Panc1 (cell line): Measurements from ENCODE around the gene MYT1. TPM values are rescaled to one million over a fixed set of nuclear protein-coding genes. Genes with fewer than 3 reads are reported as not detected.

Experiments used
- ATAC-seq: fragments of 200-7000 bp; cut with Tn5 transposase; 2 replicates; pipeline ENCODE4 v1.9.1; 2020; ENCODE audit warnings: mild to moderate bottlenecking, moderate library complexity
- BruUV-seq: library from RNA; stranded (reverse); fragments of 400-500 nt; replicated peaks from 2 replicates; lab custom pipeline; 2021; lab: Mats Ljungman, UMichigan
- CTCF ChIA-PET: fragments of 300-600 bp; sonication (Branson Sonifier 250); formaldehyde crosslinking; loops from one replicate; lab custom pipeline; 2022; ENCODE audit warnings: antibody characterized with exemption; lab: Charles Lee
- POLR2A ChIA-PET: fragments of 300-600 bp; sonication (Branson Sonifier 250); formaldehyde crosslinking; loops from one replicate; lab custom pipeline; 2022; ENCODE audit warnings: antibody characterized with exemption; lab: Charles Lee
- DNase-seq: peaks from one replicate; pipeline ENCODE4 v3.0.0-alpha.2; 2010; ENCODE audit warnings: low read depth, low spot score
- H3K27ac ChIP-seq: 2 replicates; pipeline ENCODE4 v1.5.1; 2011; ENCODE audit warnings: mild to moderate bottlenecking, low read length, inconsistent platforms
- H3K27me3 ChIP-seq: fragments of 200-500 bp; sonication (Bioruptor generic); 2 replicates; pipeline ENCODE4 v1.6.0; 2014; ENCODE audit warnings: low read length, inconsistent platforms; ENCODE audit not compliant: control insufficient read depth, insufficient read depth
- H3K36me3 ChIP-seq: fragments of 200-500 bp; sonication (Bioruptor generic); 2 replicates; pipeline ENCODE4 v1.5.1; 2014; ENCODE audit warnings: inconsistent platforms, mild to moderate bottlenecking, low read length, moderate library complexity; ENCODE audit not compliant: control insufficient read depth, insufficient read depth
- H3K4me1 ChIP-seq: 2 replicates; pipeline ENCODE4 v1.5.1; 2011; ENCODE audit warnings: inconsistent platforms, mild to moderate bottlenecking, low read length, moderate library complexity; ENCODE audit not compliant: control insufficient read depth, insufficient read depth
- H3K4me3 ChIP-seq, 2 experiments: 2 replicates each; pipeline ENCODE4 v1.5.1; 2011 to 2012; ENCODE audit warnings: low read depth in 2 of 2, low read length in 2 of 2, mild to moderate bottlenecking in 2 of 2, inconsistent platforms in 1 of 2, moderate library complexity in 1 of 2
- H3K9me3 ChIP-seq: fragments of 200-500 bp; sonication (Bioruptor generic); 2 replicates; pipeline ENCODE4 v1.5.1; 2014; ENCODE audit warnings: low read depth, mild to moderate bottlenecking, inconsistent platforms, low read length, moderate library complexity; ENCODE audit not compliant: control insufficient read depth, insufficient read depth
- CTCF ChIP-seq: fragments of 450-650 bp; IDR thresholded peaks from 2 replicates; pipeline ENCODE4 v1.5.1; 2017; ENCODE audit warnings: mild to moderate bottlenecking
- POLR2AphosphoS5 ChIP-seq: IDR thresholded peaks from 2 replicates; pipeline ENCODE4 v1.6.1; 2012; ENCODE audit warnings: mild to moderate bottlenecking, low read depth, low read length, moderate library complexity
- SIN3A ChIP-seq: IDR thresholded peaks from 2 replicates; pipeline ENCODE4 v1.6.1; 2012; ENCODE audit warnings: low read depth, mild to moderate bottlenecking, low read length, moderate library complexity, borderline replicate concordance; ENCODE audit not compliant: insufficient read depth
- TCF7L2 ChIP-seq: IDR thresholded peaks from 2 replicates; pipeline ENCODE4 v1.6.1; 2011; ENCODE audit warnings: mild to moderate bottlenecking, low read depth, low read length, inconsistent platforms
- in situ Hi-C: cut with HindIII; loops from 2 replicates; pipeline ENCODE4 v1.10.0; 2016; ENCODE audit warnings: low sequenced_read_pairs, low pct_unique_long_range_greater_than_20kb
- intact Hi-C: fragments of 100-400 bp; cut with micrococcal nuclease; formaldehyde crosslinking; loops from one replicate; pipeline ENCODE4 v1.10.0; 2022; ENCODE audit not compliant: unreplicated experiment
- total RNA-seq: library from RNA; stranded (reverse); gene quantifications from one replicate; pipeline ENCODE4 v1.2.1, GENCODE V29; 2021; ENCODE audit not compliant: unreplicated experiment
- TF ChIP-seq, protein P1 (sequence below), 2 experiments: IDR thresholded peaks; 2 replicates each; pipeline ENCODE4 v1.6.1; 2011 to 2012; ENCODE audit warnings: low read depth in 2 of 2, control low read depth in 1 of 2, low read length in 1 of 2, mild to moderate bottlenecking in 1 of 2, moderate library complexity in 1 of 2; ENCODE audit not compliant: insufficient read depth in 1 of 2

The MYT1 gene
- total RNA-seq, 1 experiment from 2014 or later = 0.41 TPM

- Histone ChIP-seq H3K36me3 (no peaks in the 10 kb centered on the region), H3K4me1 (no peaks in the 10 kb centered on the region), H3K27me3 (no peaks in the 10 kb centered on the region), H3K9me3 (no peaks in the 10 kb centered on the region), H3K27ac (no peak overlapping the region), H3K4me3 (no peak overlapping the region)
- DNase-seq = no peak
- no TSS peak for BruUV-seq
- in situ Hi-C loops (no loop called here), intact Hi-C loops (no loop called here)
- TF ChIP-seq CTCF (no peak), SIN3A (no peak), POLR2AphosphoS5 (no peak), TCF7L2 (no peak)
- TF ChIP-seq, protein P1, sequence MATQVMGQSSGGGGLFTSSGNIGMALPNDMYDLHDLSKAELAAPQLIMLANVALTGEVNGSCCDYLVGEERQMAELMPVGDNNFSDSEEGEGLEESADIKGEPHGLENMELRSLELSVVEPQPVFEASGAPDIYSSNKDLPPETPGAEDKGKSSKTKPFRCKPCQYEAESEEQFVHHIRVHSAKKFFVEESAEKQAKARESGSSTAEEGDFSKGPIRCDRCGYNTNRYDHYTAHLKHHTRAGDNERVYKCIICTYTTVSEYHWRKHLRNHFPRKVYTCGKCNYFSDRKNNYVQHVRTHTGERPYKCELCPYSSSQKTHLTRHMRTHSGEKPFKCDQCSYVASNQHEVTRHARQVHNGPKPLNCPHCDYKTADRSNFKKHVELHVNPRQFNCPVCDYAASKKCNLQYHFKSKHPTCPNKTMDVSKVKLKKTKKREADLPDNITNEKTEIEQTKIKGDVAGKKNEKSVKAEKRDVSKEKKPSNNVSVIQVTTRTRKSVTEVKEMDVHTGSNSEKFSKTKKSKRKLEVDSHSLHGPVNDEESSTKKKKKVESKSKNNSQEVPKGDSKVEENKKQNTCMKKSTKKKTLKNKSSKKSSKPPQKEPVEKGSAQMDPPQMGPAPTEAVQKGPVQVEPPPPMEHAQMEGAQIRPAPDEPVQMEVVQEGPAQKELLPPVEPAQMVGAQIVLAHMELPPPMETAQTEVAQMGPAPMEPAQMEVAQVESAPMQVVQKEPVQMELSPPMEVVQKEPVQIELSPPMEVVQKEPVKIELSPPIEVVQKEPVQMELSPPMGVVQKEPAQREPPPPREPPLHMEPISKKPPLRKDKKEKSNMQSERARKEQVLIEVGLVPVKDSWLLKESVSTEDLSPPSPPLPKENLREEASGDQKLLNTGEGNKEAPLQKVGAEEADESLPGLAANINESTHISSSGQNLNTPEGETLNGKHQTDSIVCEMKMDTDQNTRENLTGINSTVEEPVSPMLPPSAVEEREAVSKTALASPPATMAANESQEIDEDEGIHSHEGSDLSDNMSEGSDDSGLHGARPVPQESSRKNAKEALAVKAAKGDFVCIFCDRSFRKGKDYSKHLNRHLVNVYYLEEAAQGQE (IDR thresholded peaks at IDR 0.05; ENCODE audit: insufficient read depth in 1 of 2, low read depth in 2 of 2, low read length in 1 of 2) = no peak
- no peak for ATAC-seq
- POLR2A ChIA-PET = no interaction called here
- CTCF ChIA-PET = no interaction called here
These were observed 75.4 kb downstream of the MYT1 start for GRCh38 chr20:64239449-64240242.

GRCh38 chr20:64240243-64241015 lies 76.2 kb downstream of the MYT1 start:
- no peaks in the 10 kb centered on the region for H3K9me3 ChIP-seq
- ChIA-PET POLR2A (no interaction called here), CTCF (no interaction called here)
- no peak for TF ChIP-seq TCF7L2
- TF ChIP-seq, protein P1 (IDR thresholded peaks at IDR 0.05; ENCODE audit: insufficient read depth in 1 of 2, low read depth in 2 of 2, low read length in 1 of 2) = no peak
- no peak for TF ChIP-seq SIN3A
- DNase-seq (no peak), ATAC-seq (no peak)
- no peaks in the 10 kb centered on the region for H3K27me3 ChIP-seq
- in situ Hi-C loops (no loop called here), intact Hi-C loops (no loop called here)
- no peaks in the 10 kb centered on the region for H3K36me3 ChIP-seq
- BruUV-seq = no TSS peak
- no peak overlapping the region for H3K27ac ChIP-seq
- no peaks in the 10 kb centered on the region for H3K4me1 ChIP-seq
- H3K4me3 ChIP-seq = no peak overlapping the region
